Omental fat pad (tissue), 4 donors: ENCODE data around the gene KRTAP2-1. TPM values are rescaled to one million over a fixed set of nuclear protein-coding genes. Genes with fewer than 3 reads are reported as not detected.
"Not testable (repeated sequence)": the region's sequence is repeated elsewhere in the genome, so short reads cannot be mapped to it uniquely, and the experiment has no call there.

Experiments used
- ATAC-seq: fragments of 150-250 bp; one replicate; pipeline ENCODE4 v1.9.1; 2016; ENCODE audit warnings: mild to moderate bottlenecking, moderate library complexity; ENCODE audit not compliant: low FRiP score
- DNase-seq: peaks from one replicate; pipeline ENCODE4 v3.0.0-alpha.2; 2019; ENCODE audit warnings: low spot score
- CTCF ChIP-seq, 3 donors: fragments of 450-650 bp; IDR thresholded peaks; one replicate each; pipeline ENCODE4 v1.5.1; 2016 to 2017; ENCODE audit warnings: antibody characterized with exemption in 3 of 3, mild to moderate bottlenecking in 3 of 3, moderate library complexity in 2 of 3
- total RNA-seq, 4 donors: library from RNA; depleted of rRNA; stranded (reverse); fragments of >200 nt; gene quantifications; one replicate each; pipeline ENCODE4 v1.1.0, GENCODE V29; 2016

KRTAP2-1 gene
- total RNA-seq, 4 donors from 2014 or later: not detected

GRCh38 chr17:41061964-41062363, 14.8 kb upstream of the KRTAP2-1 start:
- DNase-seq: no peak
- TF ChIP-seq CTCF (IDR thresholded peaks at IDR 0.05): no peak
- ATAC-seq: no peak

- TF ChIP-seq CTCF (IDR thresholded peaks at IDR 0.05): no peak
- DNase-seq: no peak
- no peak for ATAC-seq
Measured at GRCh38 chr17:41060052-41060604, 13.0 kb upstream of the KRTAP2-1 start, which contains the start of gene KRTAP2-3. KRTAP2-3 (minus strand) TSS chr17:41060114; CDS start chr17:41060050, 64 bp downstream.

- not testable (repeated sequence) for DNase-seq, ATAC-seq
Measured at GRCh38 chr17:41059276-41060051, 12.3 kb upstream of the KRTAP2-1 start.

- no peak for DNase-seq
- TF ChIP-seq CTCF (IDR thresholded peaks at IDR 0.05): no peak
- ATAC-seq: no peak
Measured at GRCh38 chr17:41058741-41059140, 11.6 kb upstream of the KRTAP2-1 start.

GRCh38 chr17:41057547-41057946, 10.4 kb upstream of the KRTAP2-1 start:
- no peak for DNase-seq
- no peak for ATAC-seq
- no peak for TF ChIP-seq CTCF (IDR thresholded peaks at IDR 0.05)

GRCh38 chr17:41055130-41055529, 8.0 kb upstream of the KRTAP2-1 start, which contains the start of gene KRTAP2-2:
KRTAP2-2 (minus strand) TSS chr17:41055230; CDS start chr17:41055211, 19 bp downstream.
- not testable (repeated sequence) for DNase-seq, ATAC-seq

DNA sequence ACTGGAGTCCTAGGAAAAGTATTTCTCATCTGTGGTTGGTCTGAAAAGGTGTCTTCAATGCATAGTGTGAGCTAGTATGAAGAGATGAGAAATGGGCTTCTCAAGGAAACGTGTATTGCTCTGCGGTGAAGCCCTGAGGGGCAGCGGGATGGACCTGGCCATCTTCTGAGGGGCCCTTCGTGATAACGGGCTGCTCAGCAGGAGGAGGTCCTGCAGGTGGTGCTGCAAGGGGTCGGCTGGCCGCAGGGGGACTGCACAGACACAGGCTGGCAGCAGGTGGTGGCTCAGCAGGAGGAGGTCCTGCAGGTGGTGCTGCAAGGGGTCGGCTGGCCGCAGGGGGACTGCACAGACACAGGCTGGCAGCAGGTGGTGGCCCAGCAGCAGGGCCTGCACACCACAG, 7.4 kb upstream of the KRTAP2-1 start:
- not testable (repeated sequence) for DNase-seq, ATAC-seq

- DNase-seq: no peak
- no peak for TF ChIP-seq CTCF (IDR thresholded peaks at IDR 0.05)
Measured at GRCh38 chr17:41054025-41054424, 6.9 kb upstream of the KRTAP2-1 start.

More at GRCh38 chr17:41054025-41054424, 6.9 kb upstream of the KRTAP2-1 start:
- no peak for ATAC-seq
